Activated gamma-delta T cell (primary cell): ENCODE measurements around the gene TIA1.
"Not testable (repeated sequence)": the region's sequence is repeated elsewhere in the genome, so short reads cannot be mapped to it uniquely, and the experiment has no call there.

Experiments
- DNase-seq: peaks from one replicate; lab custom pipeline; 2025; lab: John Stamatoyannopoulos, UW
- total RNA-seq, 2 donors: gene quantifications; one replicate each; lab custom pipeline; 2026; lab: John Stamatoyannopoulos, UW

The TIA1 gene
- 201 to 216 reads per million in 2 donors for total RNA-seq

- peak; percentile 91 for DNase-seq
Measured at GRCh38 chr2:70248181-70248847, at the start of gene TIA1. TIA1 (minus strand) TSS chr2:70248628; CDS start chr2:70248430, 198 bp downstream.

GRCh38 chr2:70297828-70298227, 49.4 kb upstream of the TIA1 start:
- DNase-seq, result not testable (repeated sequence)

- no peak for DNase-seq
Measured at GRCh38 chr2:70283500-70284191, 35.2 kb upstream of the TIA1 start.

GRCh38 chr2:70282439-70282838, 34.0 kb upstream of the TIA1 start:
- DNase-seq, result no peak

GRCh38 chr2:70280242-70280798, 31.9 kb upstream of the TIA1 start:
- DNase-seq, result no peak

GRCh38 chr2:70270323-70270722, 21.9 kb upstream of the TIA1 start:
- DNase-seq, result no peak

- DNase-seq, result not testable (repeated sequence)
Measured at GRCh38 chr2:70269422-70270302, 21.2 kb upstream of the TIA1 start.

GRCh38 chr2:70266925-70267324, 18.5 kb upstream of the TIA1 start:
- not testable (repeated sequence) for DNase-seq

- DNase-seq, result no peak
Measured at GRCh38 chr2:70261501-70261900, 13.1 kb upstream of the TIA1 start.

GRCh38 chr2:70258532-70258875, 10.1 kb upstream of the TIA1 start:
- no peak for DNase-seq

GRCh38 chr2:70255637-70256314, 7.3 kb upstream of the TIA1 start:
- DNase-seq, result no peak

GRCh38 chr2:70250434-70250833, 2.0 kb upstream of the TIA1 start:
- no peak for DNase-seq

- DNase-seq, result no peak
Measured at GRCh38 chr2:70247364-70248180, 856 bp downstream of the TIA1 start.

- no peak for DNase-seq
Measured at GRCh38 chr2:70243806-70244584, 4.4 kb downstream of the TIA1 start.

- no peak for DNase-seq
Measured at GRCh38 chr2:70242552-70242951, 5.9 kb downstream of the TIA1 start.

GRCh38 chr2:70241340-70241739, 7.1 kb downstream of the TIA1 start:
- no peak for DNase-seq

GRCh38 chr2:70240599-70240998, 7.8 kb downstream of the TIA1 start:
- DNase-seq, result no peak

- DNase-seq, result no peak
Measured at GRCh38 chr2:70233926-70234325, 14.5 kb downstream of the TIA1 start.

GRCh38 chr2:70226781-70227180, 21.6 kb downstream of the TIA1 start:
- DNase-seq, result no peak

- not testable (repeated sequence) for DNase-seq
Measured at GRCh38 chr2:70223305-70223704, 25.1 kb downstream of the TIA1 start.
